Adrenal gland (tissue), 5 donors: ENCODE results near the gene SENP8.

Experiments
- POLR2A ChIP-seq, 2 donors: fragments of 450-650 bp; IDR thresholded peaks; one replicate each; pipeline ENCODE4 v1.6.1; 2017; ENCODE audit warnings: antibody characterized with exemption in 2 of 2, mild to moderate bottlenecking in 2 of 2, moderate library complexity in 1 of 2
- TF ChIP-seq, protein P1 (sequence below), 6 experiments: fragments of 450-650 bp in 4 of 6; fragments of 200-600 bp in 2 of 6; sonication (generic) in 1 of 6; IDR thresholded peaks; 1 replicate in 5 of 6; 2 replicates in 1 of 6; pipeline versions ENCODE4 v1.5.1 to v1.8.0; 2016 to 2021; ENCODE audit warnings: antibody characterized with exemption in 6 of 6, mild to moderate bottlenecking in 2 of 6, moderate library complexity in 1 of 6
- donor health status: DM: no; HTN: no; CAD: no.

DNA sequence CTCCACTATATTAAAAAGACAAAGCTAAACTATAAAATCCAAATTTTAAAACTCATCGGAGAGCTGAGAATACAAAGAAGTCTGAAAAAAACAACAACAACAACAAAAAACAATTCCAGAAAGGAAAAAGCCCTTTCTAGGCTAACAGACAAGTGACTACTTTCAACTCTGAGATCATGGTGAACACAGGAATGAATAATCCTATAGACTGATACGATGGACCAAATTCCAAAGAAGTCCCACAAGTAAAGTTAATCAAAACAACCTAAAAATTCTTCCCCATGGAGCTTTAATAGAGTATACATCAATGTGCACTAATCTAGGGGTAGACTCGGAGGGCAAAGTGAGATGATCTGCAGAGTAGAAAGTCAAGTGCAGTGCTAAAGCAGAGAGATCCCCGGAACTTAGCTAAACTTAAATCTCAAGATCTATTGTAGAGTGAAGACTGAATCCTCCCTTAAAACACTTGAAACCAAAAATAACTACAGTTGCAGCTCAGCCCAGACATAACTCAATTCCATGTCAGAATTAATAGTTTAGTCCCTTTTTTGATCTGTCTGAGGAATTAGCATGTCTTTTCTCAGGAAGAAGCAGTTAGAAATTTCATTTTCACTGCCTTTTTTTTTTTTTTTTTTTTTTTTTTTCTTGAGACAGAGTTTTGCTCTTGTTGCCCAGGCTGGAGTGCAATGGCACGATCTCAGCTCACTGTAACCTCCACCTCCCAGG lies 43.7 kb upstream of the SENP8 start:
- TF ChIP-seq, protein P1, sequence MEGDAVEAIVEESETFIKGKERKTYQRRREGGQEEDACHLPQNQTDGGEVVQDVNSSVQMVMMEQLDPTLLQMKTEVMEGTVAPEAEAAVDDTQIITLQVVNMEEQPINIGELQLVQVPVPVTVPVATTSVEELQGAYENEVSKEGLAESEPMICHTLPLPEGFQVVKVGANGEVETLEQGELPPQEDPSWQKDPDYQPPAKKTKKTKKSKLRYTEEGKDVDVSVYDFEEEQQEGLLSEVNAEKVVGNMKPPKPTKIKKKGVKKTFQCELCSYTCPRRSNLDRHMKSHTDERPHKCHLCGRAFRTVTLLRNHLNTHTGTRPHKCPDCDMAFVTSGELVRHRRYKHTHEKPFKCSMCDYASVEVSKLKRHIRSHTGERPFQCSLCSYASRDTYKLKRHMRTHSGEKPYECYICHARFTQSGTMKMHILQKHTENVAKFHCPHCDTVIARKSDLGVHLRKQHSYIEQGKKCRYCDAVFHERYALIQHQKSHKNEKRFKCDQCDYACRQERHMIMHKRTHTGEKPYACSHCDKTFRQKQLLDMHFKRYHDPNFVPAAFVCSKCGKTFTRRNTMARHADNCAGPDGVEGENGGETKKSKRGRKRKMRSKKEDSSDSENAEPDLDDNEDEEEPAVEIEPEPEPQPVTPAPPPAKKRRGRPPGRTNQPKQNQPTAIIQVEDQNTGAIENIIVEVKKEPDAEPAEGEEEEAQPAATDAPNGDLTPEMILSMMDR (IDR thresholded peaks at IDR 0.05) = no peak
- TF ChIP-seq POLR2A (IDR thresholded peaks at IDR 0.05) = no peak
